HepG2 (cell line): ENCODE results near the gene TMEM63C. TPM values are rescaled to one million over a fixed set of nuclear protein-coding genes. Genes with fewer than 3 reads are reported as not detected.

Source experiments
- ATAC-seq: fragments of 200-7000 bp; cut with Tn5 transposase; 3 replicates; pipeline ENCODE4 v1.9.1; 2020; ENCODE audit warnings: mild to moderate bottlenecking, moderate library complexity
- BruUV-seq: library from RNA; stranded (reverse); fragments of 400-500 nt; replicated peaks from 2 replicates; lab custom pipeline; 2021; lab: Mats Ljungman, UMichigan
- CTCF ChIA-PET: fragments of 300-600 bp; formaldehyde crosslinking; extraction: SDS; loops from one replicate; lab custom pipeline; 2021; ENCODE audit warnings: low total read pairs, inconsistent platforms, low intra/inter-chr PET ratio; lab: Yijun Ruan, JAX
- POLR2A ChIA-PET: fragments of 350-600 bp; sonication (Branson Sonifier 250); formaldehyde crosslinking; loops from one replicate; lab custom pipeline; 2020; ENCODE audit warnings: antibody characterized with exemption, inconsistent platforms; lab: Yijun Ruan, JAX
- DNase-seq: peaks from one replicate; pipeline ENCODE4 v3.0.0-alpha.2; 2015; ENCODE audit warnings: low spot score
- FAIRE-seq: peaks from 3 replicates; lab custom pipeline; 2011; peaks lifted over from hg19 to GRCh38; lab: Jason Lieb, UNC
- H2AFZ ChIP-seq: one replicate; pipeline ENCODE4 v1.6.1; 2011; ENCODE audit warnings: low read length, inconsistent platforms
- H3K27ac ChIP-seq: fragments of 300-600 bp; 3 replicates; pipeline ENCODE4 v1.8.0; 2011; ENCODE audit warnings: mixed run types, mild to moderate bottlenecking, mixed read lengths, low read length, inconsistent platforms; ENCODE audit not compliant: insufficient read depth; ENCODE audit errors: extremely low read length
- H3K27me3 ChIP-seq, 2 experiments: fragments of 200-600 bp in 1 of 2; 2 replicates in 1 of 2; 3 replicates in 1 of 2; pipeline versions ENCODE4 v1.6.0 to v1.8.0; 2011; ENCODE audit warnings: low read length in 2 of 2, mild to moderate bottlenecking in 2 of 2, moderate library complexity in 2 of 2, inconsistent platforms in 1 of 2; ENCODE audit not compliant: insufficient read depth in 2 of 2, control insufficient read depth in 1 of 2
- H3K36me3 ChIP-seq, 2 experiments: fragments of 200-600 bp in 1 of 2; replicated peaks in 1 of 2; 2 replicates in 1 of 2; 3 replicates in 1 of 2; pipeline versions ENCODE4 v1.5.1 to v1.8.0; 2011; ENCODE audit warnings: low read length in 2 of 2, inconsistent platforms in 1 of 2; ENCODE audit not compliant: insufficient read depth in 2 of 2, control insufficient read depth in 1 of 2
- H3K4me1 ChIP-seq: 2 replicates; pipeline ENCODE4 v1.5.1; 2012; ENCODE audit warnings: low read length, inconsistent platforms; ENCODE audit not compliant: insufficient read depth
- H3K4me2 ChIP-seq: 2 replicates; pipeline ENCODE4 v1.6.0; 2011; ENCODE audit warnings: low read depth, low read length, inconsistent platforms
- H3K4me3 ChIP-seq, 3 experiments: fragments of 200-600 bp in 1 of 3; sonication (generic), shearing (Covaris generic) in 1 of 3; replicated peaks in 1 of 3; 2 replicates each; pipeline ENCODE4 v1.5.1; 2011 to 2016; ENCODE audit warnings: low read length in 3 of 3, inconsistent platforms in 2 of 3, low read depth in 2 of 3, mild to moderate bottlenecking in 2 of 3, control low read depth in 1 of 3, mixed read lengths in 1 of 3; ENCODE audit not compliant: insufficient read depth in 1 of 3
- H3K79me2 ChIP-seq: one replicate; pipeline ENCODE4 v1.6.1; 2011; ENCODE audit warnings: low read length, inconsistent platforms; ENCODE audit not compliant: insufficient read depth
- H3K9ac ChIP-seq: 2 replicates; pipeline ENCODE4 v1.6.0; 2011; ENCODE audit warnings: mild to moderate bottlenecking, low read depth, low read length, inconsistent platforms; ENCODE audit not compliant: insufficient read depth
- H3K9me3 ChIP-seq: 2 replicates; pipeline ENCODE4 v1.5.1; 2012; ENCODE audit warnings: mild to moderate bottlenecking, low read length
- H4K20me1 ChIP-seq: 2 replicates; pipeline ENCODE4 v1.6.0; 2011; ENCODE audit warnings: inconsistent platforms, mild to moderate bottlenecking, low read length, moderate library complexity; ENCODE audit not compliant: insufficient read depth
- ATM ChIP-seq: fragments of 450-650 bp; IDR thresholded peaks from 2 replicates; pipeline ENCODE4 v1.7.1; 2017; ENCODE audit warnings: mild to moderate bottlenecking, borderline replicate concordance
- EEA1 ChIP-seq: sonication (generic); formaldehyde crosslinking; IDR thresholded peaks from 2 replicates; pipeline ENCODE4 v1.5.1; 2020; ENCODE audit warnings: mild to moderate bottlenecking, missing genetic modification reagents, borderline replicate concordance
- EED ChIP-seq: sonication (generic); formaldehyde crosslinking; IDR thresholded peaks from 2 replicates; pipeline ENCODE4 v1.5.0; 2020; ENCODE audit warnings: mild to moderate bottlenecking, missing genetic modification reagents
- HCFC1 ChIP-seq: fragments of 150-350 bp; IDR thresholded peaks from 2 replicates; pipeline ENCODE4 v1.6.1; 2014; ENCODE audit warnings: low read depth, low read length
- KLF15 ChIP-seq: sonication (generic); formaldehyde crosslinking; IDR thresholded peaks from 2 replicates; pipeline ENCODE4 v1.8.1; 2023; ENCODE audit warnings: borderline replicate concordance, mild to moderate bottlenecking, inconsistent platforms, missing genetic modification reagents, mixed read lengths
- RARA ChIP-seq: IDR thresholded peaks from 2 replicates; pipeline ENCODE4 v1.6.1; 2016; ENCODE audit warnings: missing genetic modification reagents, missing compliant biosample characterization
- SP2 ChIP-seq: sonication (generic); formaldehyde crosslinking; IDR thresholded peaks from 2 replicates; pipeline ENCODE4 v1.5.1; 2020; ENCODE audit warnings: mild to moderate bottlenecking, missing genetic modification reagents
- THYN1 ChIP-seq: sonication (generic); formaldehyde crosslinking; IDR thresholded peaks from 2 replicates; pipeline ENCODE4 v1.8.1; 2023; ENCODE audit warnings: low read depth, mild to moderate bottlenecking, moderate library complexity, missing genetic modification reagents, borderline replicate concordance
- ZNF160 ChIP-seq: sonication (generic); formaldehyde crosslinking; IDR thresholded peaks from 2 replicates; pipeline ENCODE4 v1.8.0; 2022; ENCODE audit warnings: mild to moderate bottlenecking, inconsistent platforms, missing genetic modification reagents
- ZNF253 ChIP-seq: sonication (generic); formaldehyde crosslinking; IDR thresholded peaks from 2 replicates; pipeline ENCODE4 v1.8.0; 2022; ENCODE audit warnings: mild to moderate bottlenecking, missing genetic modification reagents, borderline replicate concordance
- WGBS: methylation state at CpG from one replicate; pipeline ENCODE4 v1.1.6; 2017; ENCODE audit warnings: low lambda C conversion rate; 5-methylcytosine and 5-hydroxymethylcytosine counted together
- in situ Hi-C: cut with HindIII; loops from 2 replicates; pipeline ENCODE4 v1.10.0; 2017; ENCODE audit warnings: low pct_unique_long_range_greater_than_20kb; ENCODE audit not compliant: extremely low pct_ligation_motif_present
- intact Hi-C: fragments of 100-400 bp; cut with micrococcal nuclease; formaldehyde crosslinking; loops from one replicate; pipeline ENCODE4 v1.10.0; 2022; ENCODE audit not compliant: unreplicated experiment
- polyA plus RNA-seq, 8 experiments: library from polyadenylated mRNA; depleted of rRNA in 3 of 8; stranded (reverse) in 7 of 8; unstranded in 1 of 8; fragments of >200 nt; fragmentation: Illumina TruSeq in 4 of 8; extraction: Trizol in 4 of 8; gene quantifications; 2 replicates each; pipeline versions ENCODE4 v1.2.1 to v1.2.3, GENCODE V29; 2011 to 2016; ENCODE audit warnings: low read depth in 4 of 8, missing spikeins in 1 of 8, mixed read lengths in 1 of 8; ENCODE audit not compliant: insufficient read depth in 1 of 8
- total RNA-seq, 5 experiments: library from RNA; depleted of rRNA; stranded (reverse); fragments of >200 nt; fragmentation: Illumina TruSeq; extraction: Trizol; gene quantifications; 2 replicates each; pipeline ENCODE4 v1.2.3, GENCODE V29; 2016; ENCODE audit warnings: low read depth in 1 of 5
- TF ChIP-seq, protein P1 (sequence below): IDR thresholded peaks from 2 replicates; pipeline ENCODE4 v1.6.1; 2016; ENCODE audit warnings: missing genetic modification reagents, missing compliant biosample characterization
- TF ChIP-seq, protein P2 (sequence below): sonication (generic); formaldehyde crosslinking; IDR thresholded peaks from 2 replicates; pipeline ENCODE4 v1.8.1; 2023; ENCODE audit warnings: mild to moderate bottlenecking, inconsistent platforms, moderate library complexity, missing genetic modification reagents, borderline replicate concordance
- TF ChIP-seq, protein P3 (sequence below): sonication (generic); formaldehyde crosslinking; IDR thresholded peaks from 2 replicates; pipeline ENCODE4 v1.8.0; 2022; ENCODE audit warnings: missing genetic modification reagents, mild to moderate bottlenecking, borderline replicate concordance
- TF ChIP-seq, protein P4 (sequence below): sonication (generic); formaldehyde crosslinking; IDR thresholded peaks from 2 replicates; pipeline ENCODE4 v1.4.0; 2020; ENCODE audit warnings: missing genetic modification reagents
- TF ChIP-seq, protein P5 (sequence below): sonication (generic); formaldehyde crosslinking; IDR thresholded peaks from 2 replicates; pipeline ENCODE4 v1.9.0; 2021; ENCODE audit warnings: missing genetic modification reagents, borderline replicate concordance
- TF ChIP-seq, protein P6 (sequence below): IDR thresholded peaks from 2 replicates; pipeline ENCODE4 v1.6.1; 2012; ENCODE audit warnings: inconsistent platforms

The TMEM63C gene
- total and polyA plus RNA-seq, 2 of the 13 experiments (the other 11 are each of a cell fraction or from before 2014, with no cell fraction given) = 0.17 to 0.27 TPM

DNA sequence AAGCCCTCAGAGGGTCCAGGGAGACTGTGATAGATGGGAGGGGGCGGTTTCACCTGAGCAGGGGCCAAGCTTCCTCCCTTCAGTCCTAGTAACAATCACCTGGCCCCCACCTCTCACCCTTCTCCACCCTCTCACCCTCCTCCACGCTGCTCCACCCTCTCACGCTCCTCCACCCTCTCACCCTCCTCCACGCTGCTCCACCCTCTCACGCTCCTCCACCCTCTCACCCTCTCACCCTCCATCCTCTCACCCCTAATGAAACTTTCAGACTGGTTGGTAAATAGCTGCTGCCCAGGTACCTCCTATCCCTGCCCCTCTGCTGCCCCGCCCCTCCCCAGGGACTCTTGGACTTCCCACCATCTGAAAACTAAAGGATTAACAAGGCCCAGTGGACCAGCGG lies 55.2 kb downstream of the TMEM63C start:
- CTCF ChIA-PET = no interaction called here
- TF ChIP-seq KLF15 (CRISPR knock-in tag) = no peak
- TF ChIP-seq RARA (CRISPR knock-in tag) = no peak
- no peak for TF ChIP-seq THYN1 (CRISPR knock-in tag)
- TF ChIP-seq EED (CRISPR knock-in tag) = no peak
- TF ChIP-seq, protein P1, sequence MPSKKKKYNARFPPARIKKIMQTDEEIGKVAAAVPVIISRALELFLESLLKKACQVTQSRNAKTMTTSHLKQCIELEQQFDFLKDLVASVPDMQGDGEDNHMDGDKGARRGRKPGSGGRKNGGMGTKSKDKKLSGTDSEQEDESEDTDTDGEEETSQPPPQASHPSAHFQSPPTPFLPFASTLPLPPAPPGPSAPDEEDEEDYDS = no peak
- TF ChIP-seq, protein P2, sequence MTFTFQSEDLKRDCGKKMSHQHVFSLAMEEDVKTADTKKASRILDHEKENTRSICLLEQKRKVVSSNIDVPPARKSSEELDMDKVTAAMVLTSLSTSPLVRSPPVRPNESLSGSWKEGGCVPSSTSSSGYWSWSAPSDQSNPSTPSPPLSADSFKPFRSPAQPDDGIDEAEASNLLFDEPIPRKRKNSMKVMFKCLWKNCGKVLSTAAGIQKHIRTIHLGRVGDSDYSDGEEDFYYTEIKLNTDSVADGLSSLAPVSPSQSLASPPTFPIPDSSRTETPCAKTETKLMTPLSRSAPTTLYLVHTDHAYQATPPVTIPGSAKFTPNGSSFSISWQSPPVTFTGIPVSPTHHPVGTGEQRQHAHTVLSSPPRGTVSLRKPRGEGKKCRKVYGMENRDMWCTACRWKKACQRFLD (CRISPR knock-in tag) = no peak
- TF ChIP-seq ATM = no peak
- TF ChIP-seq HCFC1 = no peak
- TF ChIP-seq ZNF253 (CRISPR knock-in tag) = no peak
- no peak for TF ChIP-seq SP2
- TF ChIP-seq, protein P3, sequence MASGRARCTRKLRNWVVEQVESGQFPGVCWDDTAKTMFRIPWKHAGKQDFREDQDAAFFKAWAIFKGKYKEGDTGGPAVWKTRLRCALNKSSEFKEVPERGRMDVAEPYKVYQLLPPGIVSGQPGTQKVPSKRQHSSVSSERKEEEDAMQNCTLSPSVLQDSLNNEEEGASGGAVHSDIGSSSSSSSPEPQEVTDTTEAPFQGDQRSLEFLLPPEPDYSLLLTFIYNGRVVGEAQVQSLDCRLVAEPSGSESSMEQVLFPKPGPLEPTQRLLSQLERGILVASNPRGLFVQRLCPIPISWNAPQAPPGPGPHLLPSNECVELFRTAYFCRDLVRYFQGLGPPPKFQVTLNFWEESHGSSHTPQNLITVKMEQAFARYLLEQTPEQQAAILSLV = no peak
- TF ChIP-seq, protein P4, sequence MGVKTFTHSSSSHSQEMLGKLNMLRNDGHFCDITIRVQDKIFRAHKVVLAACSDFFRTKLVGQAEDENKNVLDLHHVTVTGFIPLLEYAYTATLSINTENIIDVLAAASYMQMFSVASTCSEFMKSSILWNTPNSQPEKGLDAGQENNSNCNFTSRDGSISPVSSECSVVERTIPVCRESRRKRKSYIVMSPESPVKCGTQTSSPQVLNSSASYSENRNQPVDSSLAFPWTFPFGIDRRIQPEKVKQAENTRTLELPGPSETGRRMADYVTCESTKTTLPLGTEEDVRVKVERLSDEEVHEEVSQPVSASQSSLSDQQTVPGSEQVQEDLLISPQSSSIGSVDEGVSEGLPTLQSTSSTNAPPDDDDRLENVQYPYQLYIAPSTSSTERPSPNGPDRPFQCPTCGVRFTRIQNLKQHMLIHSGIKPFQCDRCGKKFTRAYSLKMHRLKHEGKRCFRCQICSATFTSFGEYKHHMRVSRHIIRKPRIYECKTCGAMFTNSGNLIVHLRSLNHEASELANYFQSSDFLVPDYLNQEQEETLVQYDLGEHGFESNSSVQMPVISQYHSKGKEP = no peak
- TF ChIP-seq, protein P5, sequence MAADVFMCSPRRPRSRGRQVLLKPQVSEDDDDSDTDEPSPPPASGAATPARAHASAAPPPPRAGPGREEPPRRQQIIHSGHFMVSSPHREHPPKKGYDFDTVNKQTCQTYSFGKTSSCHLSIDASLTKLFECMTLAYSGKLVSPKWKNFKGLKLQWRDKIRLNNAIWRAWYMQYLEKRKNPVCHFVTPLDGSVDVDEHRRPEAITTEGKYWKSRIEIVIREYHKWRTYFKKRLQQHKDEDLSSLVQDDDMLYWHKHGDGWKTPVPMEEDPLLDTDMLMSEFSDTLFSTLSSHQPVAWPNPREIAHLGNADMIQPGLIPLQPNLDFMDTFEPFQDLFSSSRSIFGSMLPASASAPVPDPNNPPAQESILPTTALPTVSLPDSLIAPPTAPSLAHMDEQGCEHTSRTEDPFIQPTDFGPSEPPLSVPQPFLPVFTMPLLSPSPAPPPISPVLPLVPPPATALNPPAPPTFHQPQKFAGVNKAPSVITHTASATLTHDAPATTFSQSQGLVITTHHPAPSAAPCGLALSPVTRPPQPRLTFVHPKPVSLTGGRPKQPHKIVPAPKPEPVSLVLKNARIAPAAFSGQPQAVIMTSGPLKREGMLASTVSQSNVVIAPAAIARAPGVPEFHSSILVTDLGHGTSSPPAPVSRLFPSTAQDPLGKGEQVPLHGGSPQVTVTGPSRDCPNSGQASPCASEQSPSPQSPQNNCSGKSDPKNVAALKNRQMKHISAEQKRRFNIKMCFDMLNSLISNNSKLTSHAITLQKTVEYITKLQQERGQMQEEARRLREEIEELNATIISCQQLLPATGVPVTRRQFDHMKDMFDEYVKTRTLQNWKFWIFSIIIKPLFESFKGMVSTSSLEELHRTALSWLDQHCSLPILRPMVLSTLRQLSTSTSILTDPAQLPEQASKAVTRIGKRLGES = no peak
- TF ChIP-seq EEA1 (CRISPR knock-in tag) = no peak
- TF ChIP-seq, protein P6, sequence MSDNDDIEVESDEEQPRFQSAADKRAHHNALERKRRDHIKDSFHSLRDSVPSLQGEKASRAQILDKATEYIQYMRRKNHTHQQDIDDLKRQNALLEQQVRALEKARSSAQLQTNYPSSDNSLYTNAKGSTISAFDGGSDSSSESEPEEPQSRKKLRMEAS = no peak
- no peak for TF ChIP-seq ZNF160 (CRISPR knock-in tag)

More for the DNA sequence above, 55.2 kb downstream of the TMEM63C start:
- Histone ChIP-seq H4K20me1 (no peaks in the 10 kb centered on the region), H3K4me3 (no peak overlapping the region), H3K4me2 (no peak overlapping the region), H3K9ac (no peak overlapping the region), H3K9me3 (no peaks in the 10 kb centered on the region), H3K36me3 (no peaks in the 10 kb centered on the region), H3K79me2 (no peaks in the 10 kb centered on the region), H3K27ac (no peak overlapping the region), H3K4me1 (no peaks in the 10 kb centered on the region), H3K27me3 (0 out of 5 replicates have a peak, but pooled peaks cover 0 to 3% of the 10 kb centered on the region in 2 experiments), H2AFZ (no peak overlapping the region)
- ATAC-seq = no peak
- intact Hi-C loops = no loop called here
- WGBS = 23% methylated on average over 7 of the region's 7 CpGs
- FAIRE-seq = no peak
- in situ Hi-C loops = no loop called here
- BruUV-seq = no TSS peak
- POLR2A ChIA-PET = no interaction called here
- DNase-seq = no peak
